Brain microvascular endothelial cell (primary cell): ENCODE data around the gene PCDH1.
"Not testable (repeated sequence)": the region's sequence is repeated elsewhere in the genome, so short reads cannot be mapped to it uniquely, and the experiment has no call there.

Experiments used
- DNase-seq: peaks from one replicate; pipeline ENCODE4 v3.0.0-alpha.2; 2020
- H3K27ac ChIP-seq: fragments of 250-450 bp; sonication (Bioruptor Pico); 2 replicates; pipeline ENCODE4 v1.5.1; 2020; ENCODE audit warnings: mild to moderate bottlenecking, moderate library complexity
- H3K27me3 ChIP-seq: fragments of 250-450 bp; sonication (Bioruptor Pico); replicated peaks from 2 replicates; pipeline ENCODE4 v1.5.1; 2020; ENCODE audit warnings: mild to moderate bottlenecking
- H3K36me3 ChIP-seq: fragments of 250-450 bp; sonication (Bioruptor Pico); replicated peaks from 2 replicates; pipeline ENCODE4 v1.5.1; 2020; ENCODE audit warnings: mild to moderate bottlenecking
- H3K4me3 ChIP-seq: 2 replicates; pipeline ENCODE4 v1.5.1; 2011; ENCODE audit warnings: low read depth, mild to moderate bottlenecking, control low read depth, low read length, moderate library complexity
- in situ Hi-C: cut with HindIII; loops from 2 replicates; pipeline ENCODE4 v1.10.0; 2017; ENCODE audit warnings: low sequenced_read_pairs, low pct_ligation_motif_present
- TF ChIP-seq, protein P1 (sequence below): IDR thresholded peaks from 2 replicates; pipeline ENCODE4 v1.5.1; 2011; ENCODE audit warnings: low read depth, mild to moderate bottlenecking, moderate library complexity, low read length, control low read depth, inconsistent platforms; ENCODE audit errors: missing control alignments

Gene PCDH1

DNA sequence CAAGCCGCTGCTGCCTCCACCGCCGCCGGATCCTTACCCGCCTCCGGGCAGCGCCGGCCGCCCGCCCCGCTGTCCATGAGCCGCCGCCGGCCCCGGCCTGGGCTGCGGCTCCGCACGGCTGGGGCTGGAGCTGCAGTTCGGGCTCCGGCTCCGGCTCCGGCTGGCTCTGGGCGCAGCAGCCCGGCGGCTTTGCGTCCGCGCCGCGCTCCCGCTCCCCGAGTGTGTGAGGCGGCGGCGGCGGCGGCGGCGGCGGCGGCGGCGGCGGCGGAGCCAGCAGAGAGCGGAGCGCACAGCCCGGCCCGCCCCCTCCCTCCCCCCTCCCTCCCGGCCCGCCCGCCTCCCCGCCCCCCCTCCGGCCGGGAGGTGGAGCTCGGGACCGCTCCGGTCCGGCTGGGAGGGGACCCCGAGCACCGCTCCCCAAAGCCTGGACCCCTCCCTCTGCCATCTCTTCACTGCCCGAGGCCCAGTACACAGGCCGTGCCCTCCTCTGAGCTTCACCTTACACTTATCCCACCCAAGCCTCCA lies at the start of gene PCDH1:
TSS of gene PCDH1 (minus strand) at position 225 of the 525 bp plus-strand sequence. CDS start at position 77, 148 bp downstream.
- Histone ChIP-seq H3K27me3 (peaks cover 75% of the 10 kb centered on the region), H3K36me3 (no peaks in the 10 kb centered on the region), H3K4me3 (peak within 1 kb of the TSS; percentile 53), H3K27ac (no peak within 1 kb of the TSS)
- TF ChIP-seq, protein P1, sequence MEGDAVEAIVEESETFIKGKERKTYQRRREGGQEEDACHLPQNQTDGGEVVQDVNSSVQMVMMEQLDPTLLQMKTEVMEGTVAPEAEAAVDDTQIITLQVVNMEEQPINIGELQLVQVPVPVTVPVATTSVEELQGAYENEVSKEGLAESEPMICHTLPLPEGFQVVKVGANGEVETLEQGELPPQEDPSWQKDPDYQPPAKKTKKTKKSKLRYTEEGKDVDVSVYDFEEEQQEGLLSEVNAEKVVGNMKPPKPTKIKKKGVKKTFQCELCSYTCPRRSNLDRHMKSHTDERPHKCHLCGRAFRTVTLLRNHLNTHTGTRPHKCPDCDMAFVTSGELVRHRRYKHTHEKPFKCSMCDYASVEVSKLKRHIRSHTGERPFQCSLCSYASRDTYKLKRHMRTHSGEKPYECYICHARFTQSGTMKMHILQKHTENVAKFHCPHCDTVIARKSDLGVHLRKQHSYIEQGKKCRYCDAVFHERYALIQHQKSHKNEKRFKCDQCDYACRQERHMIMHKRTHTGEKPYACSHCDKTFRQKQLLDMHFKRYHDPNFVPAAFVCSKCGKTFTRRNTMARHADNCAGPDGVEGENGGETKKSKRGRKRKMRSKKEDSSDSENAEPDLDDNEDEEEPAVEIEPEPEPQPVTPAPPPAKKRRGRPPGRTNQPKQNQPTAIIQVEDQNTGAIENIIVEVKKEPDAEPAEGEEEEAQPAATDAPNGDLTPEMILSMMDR: no peak
- in situ Hi-C loops: no loop called here
- DNase-seq: no peak

GRCh38 chr5:141926434-141926833 lies 48.2 kb upstream of the PCDH1 start:
- peaks cover 52% of the 10 kb centered on the region for H3K36me3 ChIP-seq
- in situ Hi-C loops: no loop called here
- no peak for DNase-seq
- H3K27me3 ChIP-seq: no peaks in the 10 kb centered on the region
- no peak overlapping the region for H3K27ac ChIP-seq
- no peak overlapping the region for H3K4me3 ChIP-seq
- TF ChIP-seq, protein P1: no peak

DNA sequence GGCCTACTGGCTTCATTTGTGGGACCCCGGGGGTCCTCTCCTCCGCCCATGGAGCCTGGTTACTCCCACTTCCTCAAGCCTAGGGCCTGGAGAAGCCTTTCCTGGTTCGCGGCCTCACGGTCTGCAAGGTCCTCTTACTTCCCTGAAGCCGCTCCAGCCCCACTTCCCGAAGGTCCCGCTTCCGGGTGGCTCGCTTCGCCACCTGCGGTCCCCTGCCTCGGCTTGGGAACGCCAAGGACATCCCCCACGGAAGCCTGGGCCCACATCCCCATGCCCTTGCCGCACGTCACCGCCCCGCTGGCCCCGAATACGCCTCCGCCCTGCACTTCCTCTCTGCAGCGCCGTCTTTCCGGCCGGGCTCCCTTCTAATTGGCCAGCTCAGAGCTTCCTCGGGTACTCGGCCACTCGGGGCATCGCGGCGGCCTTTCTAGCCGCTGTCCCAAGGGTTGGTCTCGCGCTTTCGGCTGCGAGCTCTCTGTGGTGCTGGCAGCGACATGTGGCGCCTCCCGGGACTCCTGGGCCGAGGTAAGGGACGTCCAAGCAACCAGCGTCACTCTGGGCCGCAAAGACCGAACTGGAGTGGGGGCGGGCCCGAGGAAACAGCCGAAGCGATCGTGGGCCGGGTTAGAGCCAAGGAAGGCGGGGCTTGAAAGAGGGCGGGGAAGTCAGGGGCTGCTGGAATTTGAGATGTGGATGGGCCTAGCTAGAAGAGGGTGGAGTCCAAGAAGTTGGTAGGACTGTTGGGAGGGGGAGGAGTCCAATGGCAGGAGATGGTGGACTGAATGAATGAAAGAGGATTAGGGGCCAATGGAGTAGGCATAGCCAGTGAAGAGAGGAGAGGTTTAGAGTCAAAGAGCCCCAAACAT lies 45.5 kb upstream of the PCDH1 start, which contains the start of gene DELE1:
TSS of gene DELE1 (plus strand) at position 424 of the 866 bp plus-strand sequence. CDS start at position 495, 71 bp downstream.
- Histone ChIP-seq H3K4me3 (peak within 1 kb of the TSS; percentile 84), H3K27ac (peak within 1 kb of the TSS; percentile 92), H3K36me3 (peaks cover 29% of the 10 kb centered on the region), H3K27me3 (no peaks in the 10 kb centered on the region)
- DNase-seq: peak; percentile 95
- in situ Hi-C loops: no loop called here
- TF ChIP-seq, protein P1: no peak

DNA sequence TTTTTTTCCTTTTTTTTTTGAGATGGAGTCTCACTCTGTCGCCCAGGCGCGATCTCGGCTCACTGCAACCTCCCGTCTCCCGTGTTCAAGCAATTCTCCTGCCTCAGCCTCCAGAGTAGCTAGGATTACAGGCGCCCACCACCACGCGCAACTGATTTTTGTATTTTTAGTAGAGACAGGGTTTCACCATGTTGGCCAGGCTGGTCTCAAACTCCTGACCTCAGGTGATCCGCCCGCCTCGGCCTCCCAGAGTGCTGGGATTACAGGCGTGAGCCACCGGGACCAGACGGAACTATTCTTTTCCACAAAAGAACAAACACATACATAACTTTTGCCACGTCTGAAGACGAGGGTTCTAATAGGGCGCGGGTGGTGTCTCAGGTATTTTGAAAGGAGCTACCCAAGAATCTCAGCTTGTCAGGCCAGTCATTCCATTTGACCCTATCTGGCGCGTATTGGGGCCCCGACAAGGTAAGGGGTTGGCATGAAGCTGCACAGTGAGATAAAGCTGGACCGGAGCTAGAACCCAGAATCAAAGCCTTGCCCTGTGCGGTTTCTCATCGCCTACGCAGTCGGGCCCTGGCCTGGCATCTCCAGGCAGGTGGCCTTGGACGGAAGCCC lies 44.7 kb upstream of the PCDH1 start:
- peak overlapping the region; percentile 84 for H3K4me3 ChIP-seq
- DNase-seq, H3K27me3 ChIP-seq, in situ Hi-C loops: not testable (repeated sequence)
- H3K36me3 ChIP-seq: peaks cover 23% of the 10 kb centered on the region
- H3K27ac ChIP-seq: peak overlapping the region; percentile 92

DNA sequence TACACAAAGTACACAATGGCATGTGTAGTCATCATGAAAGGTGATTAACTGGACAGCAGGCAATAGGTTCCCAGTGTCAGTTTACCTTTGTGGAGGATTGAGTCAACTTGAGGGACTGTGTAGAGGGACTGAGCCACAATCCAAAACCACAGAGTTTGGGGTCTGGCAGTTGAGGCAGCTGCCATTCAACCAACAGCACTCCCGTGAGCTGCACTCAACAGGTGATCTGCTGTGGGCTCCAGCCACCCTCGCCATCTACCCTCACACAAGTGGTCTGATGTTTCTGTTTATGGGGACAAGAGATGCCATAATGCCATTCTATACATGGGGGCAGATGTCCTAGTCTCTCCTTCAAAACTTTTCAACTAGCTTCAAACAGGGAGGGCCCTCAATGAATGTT lies 42.6 kb upstream of the PCDH1 start:
- DNase-seq: no peak
- H3K36me3 ChIP-seq: peaks cover 5% of the 10 kb centered on the region
- in situ Hi-C loops: no loop called here
- TF ChIP-seq, protein P1: no peak
- H3K27me3 ChIP-seq: no peaks in the 10 kb centered on the region
- H3K27ac ChIP-seq: no peak overlapping the region
- no peak overlapping the region for H3K4me3 ChIP-seq
